NT2/D1 (cell line): ENCODE measurements around the gene SHC3.

ENCODE experiments used
- SUZ12 ChIP-seq: IDR thresholded peaks from 2 replicates; pipeline ENCODE4 v1.6.1; 2011; ENCODE audit not compliant: insufficient read length, insufficient read depth; ENCODE audit errors: extremely low read depth
- YY1 ChIP-seq: IDR thresholded peaks from 2 replicates; pipeline ENCODE4 v1.6.1; 2011; ENCODE audit not compliant: insufficient read length, insufficient read depth
- ZNF274 ChIP-seq: IDR thresholded peaks from 2 replicates; pipeline ENCODE4 v1.6.1; 2011; ENCODE audit warnings: mild to moderate bottlenecking, low read depth, low read length

- TF ChIP-seq YY1 (no peak), ZNF274 (no peak), SUZ12 (no peak)
Observed at GRCh38 chr9:89122949-89123348, 55.7 kb downstream of the SHC3 start.
